PC-9 (cell line): ENCODE results near the gene RAB41. TPM values are rescaled to one million over a fixed set of nuclear protein-coding genes. Genes with fewer than 3 reads are reported as not detected.

Source experiments
- BruUV-seq: library from RNA; stranded (reverse); fragments of 400-500 nt; replicated peaks from 2 replicates; lab custom pipeline; 2021; lab: Mats Ljungman, UMichigan
- CTCF ChIA-PET: fragments of 300-600 bp; sonication (Branson Sonifier 250); formaldehyde crosslinking; loops from one replicate; lab custom pipeline; 2022; ENCODE audit warnings: antibody characterized with exemption; lab: Charles Lee
- POLR2A ChIA-PET: fragments of 300-600 bp; sonication (Branson Sonifier 250); formaldehyde crosslinking; loops from one replicate; lab custom pipeline; 2022; ENCODE audit warnings: antibody characterized with exemption; ENCODE audit not compliant: unreplicated experiment; lab: Charles Lee
- DNase-seq, 2 experiments: peaks; one replicate each; pipeline versions ENCODE4 v3.0.0 to v3.0.0-alpha.2; 2015 to 2022; ENCODE audit warnings: mixed read lengths in 1 of 2
- H2AFZ ChIP-seq: fragments of 200-600 bp; sonication (generic); 2 replicates; pipeline ENCODE4 v1.8.1; 2017; ENCODE audit warnings: antibody characterized with exemption
- H3F3A ChIP-seq: fragments of 200-600 bp; sonication (generic); 2 replicates; pipeline ENCODE4 v1.8.1; 2017; ENCODE audit warnings: antibody characterized with exemption, mild to moderate bottlenecking, low read depth; ENCODE audit not compliant: insufficient read depth
- H3K27ac ChIP-seq: fragments of 200-600 bp; sonication (generic); 2 replicates; pipeline ENCODE4 v1.6.1; 2016; ENCODE audit warnings: mixed run types
- H3K27me3 ChIP-seq: fragments of 200-600 bp; sonication (generic); 2 replicates; pipeline ENCODE4 v1.6.1; 2016; ENCODE audit warnings: low read depth, mixed run types; ENCODE audit not compliant: insufficient read depth
- H3K36me3 ChIP-seq: fragments of 200-600 bp; sonication (generic); 2 replicates; pipeline ENCODE4 v1.6.1; 2016; ENCODE audit warnings: low read depth, mixed run types
- H3K4me1 ChIP-seq: fragments of 200-600 bp; sonication (generic); replicated peaks from 2 replicates; pipeline ENCODE4 v1.6.1; 2016; ENCODE audit warnings: mixed run types; ENCODE audit not compliant: insufficient read depth
- H3K4me2 ChIP-seq: fragments of 200-600 bp; sonication (generic); 2 replicates; pipeline ENCODE4 v1.6.1; 2017; ENCODE audit warnings: mixed run types
- H3K4me3 ChIP-seq: fragments of 200-600 bp; sonication (generic); 2 replicates; pipeline ENCODE4 v1.6.1; 2016; ENCODE audit warnings: mixed run types
- H3K79me2 ChIP-seq: fragments of 200-600 bp; sonication (generic); 2 replicates; pipeline ENCODE4 v1.6.1; 2017; ENCODE audit warnings: low read depth, mixed run types
- H3K9me2 ChIP-seq: fragments of 200-600 bp; sonication (generic); 2 replicates; pipeline ENCODE4 v1.8.1; 2017; ENCODE audit warnings: mild to moderate bottlenecking; ENCODE audit not compliant: insufficient read depth
- H3K9me3 ChIP-seq: fragments of 200-600 bp; sonication (generic); 2 replicates; pipeline ENCODE4 v1.8.1; 2016; ENCODE audit warnings: low read depth; ENCODE audit not compliant: insufficient read depth
- H4K20me1 ChIP-seq: fragments of 200-600 bp; sonication (generic); 2 replicates; pipeline ENCODE4 v1.8.1; 2017; ENCODE audit not compliant: insufficient read depth
- CTCF ChIP-seq: fragments of 200-600 bp; sonication (generic); conservative IDR thresholded peaks from 2 replicates; pipeline ENCODE4 v1.6.1; 2017; ENCODE audit warnings: mixed run types, antibody characterized with exemption, mild to moderate bottlenecking, moderate library complexity
- EZH2 ChIP-seq: fragments of 200-600 bp; sonication (generic); IDR thresholded peaks from 2 replicates; pipeline ENCODE4 v1.8.0; 2017; ENCODE audit warnings: antibody characterized with exemption, low read depth
- intact Hi-C: fragments of 100-400 bp; cut with micrococcal nuclease; formaldehyde crosslinking; loops from one replicate; pipeline ENCODE4 v1.10.0; 2022; ENCODE audit not compliant: unreplicated experiment
- total RNA-seq: library from RNA; stranded (reverse); gene quantifications from 2 replicates; pipeline ENCODE4 v1.2.3, GENCODE V29; 2021

RAB41 gene
- total RNA-seq, 1 experiment from 2014 or later, result not detected

DNA sequence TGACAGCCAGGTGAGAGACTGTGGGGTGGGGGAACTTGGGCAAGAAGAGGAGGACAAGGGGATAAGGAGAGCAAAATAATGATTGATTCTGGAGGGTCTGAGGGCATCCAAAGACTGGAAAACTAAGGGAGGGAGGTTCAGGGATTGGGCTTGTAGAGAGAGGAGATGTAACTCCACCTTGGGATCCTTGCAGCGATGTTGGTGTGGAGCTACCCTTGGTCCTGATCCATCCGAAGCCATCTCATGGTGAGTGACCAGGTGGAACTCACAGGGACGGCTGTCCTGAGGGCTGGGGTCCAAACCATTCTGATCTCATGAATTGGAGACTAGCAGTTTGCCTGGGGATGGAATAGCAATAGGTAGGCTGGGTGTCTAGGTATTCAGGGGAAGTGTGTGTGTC lies 1.4 kb upstream of the RAB41 start:
- Histone ChIP-seq H3K9me3 (no peaks in the 10 kb centered on the region), H3F3A (no peaks in the 10 kb centered on the region), H3K36me3 (no peaks in the 10 kb centered on the region), H2AFZ (no peak overlapping the region), H3K4me3 (no peak overlapping the region), H3K27me3 (no peaks in the 10 kb centered on the region), H3K9me2 (no peaks in the 10 kb centered on the region), H4K20me1 (no peaks in the 10 kb centered on the region), H3K79me2 (no peaks in the 10 kb centered on the region), H3K4me1 (no peaks in the 10 kb centered on the region), H3K27ac (no peak overlapping the region), H3K4me2 (no peak overlapping the region)
- no peak for TF ChIP-seq EZH2
- intact Hi-C loops, result no loop called here
- BruUV-seq, result no TSS peak
- no peak for DNase-seq
- CTCF ChIA-PET, result no interaction called here
- POLR2A ChIA-PET, result no interaction called here

DNA sequence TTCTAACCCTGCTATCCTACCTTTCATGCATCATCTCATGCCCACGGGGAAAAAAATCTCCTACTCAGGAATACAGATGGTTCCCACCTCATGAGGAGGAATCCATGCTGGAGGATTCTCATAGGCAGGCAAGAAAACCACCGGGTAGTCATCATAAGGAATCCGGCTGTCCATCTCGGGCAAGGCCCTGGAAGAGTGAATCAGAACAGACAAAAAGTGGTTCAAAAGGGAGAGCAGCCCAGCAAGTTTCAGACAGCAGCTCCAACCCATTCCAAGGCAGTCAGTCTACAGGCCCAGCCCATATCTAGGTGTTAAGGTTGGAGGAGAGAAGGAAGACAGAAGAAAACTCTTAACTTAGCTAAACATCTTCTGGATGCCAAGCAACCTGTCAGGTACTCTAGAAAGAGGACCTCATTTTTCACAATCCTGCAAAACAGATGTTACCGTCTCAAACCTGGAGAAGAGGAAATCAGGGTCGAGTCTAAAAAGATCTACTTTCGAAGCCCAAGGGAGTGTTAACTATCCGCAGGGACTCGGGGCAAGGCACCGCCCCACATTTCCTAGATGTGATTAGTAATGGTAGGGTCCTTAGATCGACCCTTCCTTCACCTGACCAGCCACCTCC lies 7.3 kb downstream of the RAB41 start:
- POLR2A ChIA-PET, result interaction anchor here (1.0 kb wide), 1 partner anchor 121 kb away, joined by 5 read pairs; no protein-coding TSS in a partner anchor

GRCh38 chrX:70289793-70290770 lies 8.1 kb downstream of the RAB41 start, which contains the start of the genes KIF4A and PDZD11:
TSS of gene KIF4A (plus strand) at chrX:70290104. CDS start at chrX:70290459, 355 bp downstream.
TSS of gene PDZD11 (minus strand) at chrX:70289927. CDS start at chrX:70289341, 586 bp downstream.
- Histone ChIP-seq H3K79me2 (peaks cover 30% of the 10 kb centered on the region), H4K20me1 (no peaks in the 10 kb centered on the region), H3F3A (no peaks in the 10 kb centered on the region), H3K27me3 (no peaks in the 10 kb centered on the region), H3K4me2 (peak within 1 kb of the TSS; percentile 87), H3K27ac (no peak within 1 kb of the TSS), H3K4me1 (peaks cover 11% of the 10 kb centered on the region), H3K4me3 (peak within 1 kb of the TSS; percentile 91), H3K9me2 (no peaks in the 10 kb centered on the region), H2AFZ (peak within 1 kb of the TSS; percentile 97), H3K36me3 (no peaks in the 10 kb centered on the region), H3K9me3 (no peaks in the 10 kb centered on the region)
- TF ChIP-seq CTCF (no peak), EZH2 (no peak)
- CTCF ChIA-PET, result interaction anchor here (1.0 kb wide), 1 partner anchor 157 kb away, joined by 7 read pairs; the partner anchor contains the start of gene IGBP1
- TSS peak; percentile 70 for BruUV-seq
- peak; percentile 71 to 88 for DNase-seq
- POLR2A ChIA-PET, result interaction anchor here (0.5 to 1.0 kb wide), 5 partner anchors 122 to 1076 kb away, joined by 4 to 5 read pairs (median 4); partner anchors contain the start of gene TAF1
- intact Hi-C loops, result loop anchor here (2.0 to 10.0 kb wide), 2 partner anchors 105 to 157 kb away; partner anchors contain the start of gene IGBP1

More for the DNA sequence above, 7.3 kb downstream of the RAB41 start:
- peak overlapping the region; percentile 91 for H3K4me3 ChIP-seq
- no peak for TF ChIP-seq EZH2
- no peak for TF ChIP-seq CTCF
- H3K4me1 ChIP-seq, result peaks cover 11% of the 10 kb centered on the region
- H3F3A ChIP-seq, result no peaks in the 10 kb centered on the region
- peak overlapping the region; percentile 87 for H3K4me2 ChIP-seq
- H3K36me3 ChIP-seq, result no peaks in the 10 kb centered on the region
- intact Hi-C loops, result no loop called here
- peaks cover 27% of the 10 kb centered on the region for H3K79me2 ChIP-seq
- peak overlapping the region; percentile 97 for H2AFZ ChIP-seq
- CTCF ChIA-PET, result interaction anchor here (1.0 kb wide), 1 partner anchor 156 kb away, joined by 7 read pairs; the partner anchor contains the start of gene IGBP1
- no peaks in the 10 kb centered on the region for H3K27me3 ChIP-seq
- H3K9me3 ChIP-seq, result no peaks in the 10 kb centered on the region
- H3K9me2 ChIP-seq, result no peaks in the 10 kb centered on the region
- no peak for DNase-seq
- H3K27ac ChIP-seq, result no peak overlapping the region
- H4K20me1 ChIP-seq, result no peaks in the 10 kb centered on the region
- BruUV-seq, result TSS peak; percentile 57
